Activated T-cell treated with anti-CD3 and anti-CD28 coated beads, Interleukin-2, amount 50 U/mL, for 72 hours (primary cell): ENCODE results near the gene HSPB9. TPM values are rescaled to one million over a fixed set of nuclear protein-coding genes. Genes with fewer than 3 reads are reported as not detected.

Experiments
- ATAC-seq, 2 donors: fragments of 150-1000 bp; cut with Tn5 transposase; replicated peaks in 1 of 2; 2 replicates each; pipeline ENCODE4 v1.10.0; 2021; ENCODE audit warnings: moderate library complexity in 2 of 2, mild to moderate bottlenecking in 1 of 2
- DNase-seq, 2 donors: peaks; one replicate each; pipeline ENCODE4 v3.0.0; 2021 to 2022; ENCODE audit warnings: mixed read lengths in 1 of 2
- H3K27ac Mint-ChIP-seq: one replicate; pipeline ENCODE4 v1.8.0; 2022; ENCODE audit warnings: mild to moderate bottlenecking, moderate library complexity, mixed read lengths
- H3K27me3 Mint-ChIP-seq: one replicate; pipeline ENCODE4 v1.8.0; 2022; ENCODE audit warnings: low read depth, mixed read lengths
- H3K36me3 Mint-ChIP-seq, 2 donors: one replicate each; pipeline ENCODE4 v1.8.0; 2022; ENCODE audit warnings: mixed read lengths in 2 of 2, mild to moderate bottlenecking in 1 of 2; ENCODE audit not compliant: insufficient read depth in 2 of 2
- H3K4me1 Mint-ChIP-seq: one replicate; pipeline ENCODE4 v1.8.0; 2022; ENCODE audit warnings: low read depth, mixed read lengths
- H3K4me3 Mint-ChIP-seq, 2 donors: one replicate each; pipeline ENCODE4 v1.8.0; 2022; ENCODE audit warnings: mild to moderate bottlenecking in 2 of 2, mixed read lengths in 2 of 2, moderate library complexity in 2 of 2
- H3K9me3 Mint-ChIP-seq, 2 donors: one replicate each; pipeline ENCODE4 v1.8.0; 2022; ENCODE audit warnings: mixed read lengths in 2 of 2
- total RNA-seq, 2 donors: library from RNA; stranded (reverse); gene quantifications; one replicate each; pipeline ENCODE4 v1.2.3, GENCODE V29; 2022

HSPB9 gene
- total RNA-seq, 2 donors from 2014 or later = 0.28 TPM; not detected in 1

DNA sequence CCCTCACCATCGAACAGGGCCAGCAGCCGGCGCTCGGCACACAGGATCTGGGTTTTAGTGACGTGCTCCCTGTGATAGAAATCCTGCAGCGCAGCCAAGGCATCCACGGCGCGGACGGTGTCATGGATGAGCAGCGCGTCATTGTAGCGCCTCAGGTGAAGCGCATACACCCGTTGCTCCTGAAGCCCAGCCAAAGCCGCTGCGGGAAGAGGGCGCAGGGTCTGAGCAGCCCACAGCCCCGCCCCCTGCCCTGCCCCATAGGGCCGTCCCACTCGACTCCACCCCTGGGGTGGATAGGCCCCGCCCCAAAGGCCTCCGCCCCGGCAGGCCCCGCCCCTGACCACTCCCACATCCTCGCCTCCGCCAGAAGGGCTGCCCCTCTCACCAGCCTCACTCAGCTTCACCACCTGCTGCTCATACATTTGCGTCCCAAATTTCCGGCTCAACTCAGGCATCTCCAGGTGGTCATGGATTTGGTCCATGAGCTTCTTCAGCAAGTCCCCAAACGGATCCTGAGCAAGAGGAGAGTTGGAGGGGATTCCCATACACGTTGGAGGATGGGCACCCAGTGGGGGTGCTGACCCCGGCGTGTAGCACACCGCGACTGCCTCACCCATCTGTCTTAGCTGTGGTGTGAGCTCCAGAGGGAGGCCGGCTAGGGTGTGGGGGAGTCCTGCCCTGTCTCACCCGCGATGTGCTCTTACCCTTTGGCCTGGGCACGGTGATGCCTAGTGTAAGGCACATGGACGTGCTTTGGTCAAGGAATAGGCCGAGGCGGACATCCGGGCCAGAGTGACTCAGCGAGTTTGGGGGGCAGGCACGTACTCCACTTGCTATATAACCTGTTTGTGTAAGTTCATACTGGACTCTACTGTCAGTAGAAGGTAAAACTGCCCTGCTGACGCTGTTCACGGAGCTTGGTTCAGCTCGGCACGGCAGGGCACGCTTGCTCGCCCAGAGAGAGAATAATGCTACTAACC is 14.7 kb upstream of the HSPB9 start:
- no peak overlapping the region for H3K27ac Mint-ChIP-seq
- H3K27me3 Mint-ChIP-seq = no peaks in the 10 kb centered on the region
- H3K36me3 Mint-ChIP-seq = no peaks in the 10 kb centered on the region
- ATAC-seq (peak; percentile 86 to 90), DNase-seq (peak; percentile 95 to 97)
- no peaks in the 10 kb centered on the region for H3K9me3 Mint-ChIP-seq
- H3K4me3 Mint-ChIP-seq = peak overlapping the region; percentile 45 to 74
- peaks cover 28% of the 10 kb centered on the region for H3K4me1 Mint-ChIP-seq

DNA sequence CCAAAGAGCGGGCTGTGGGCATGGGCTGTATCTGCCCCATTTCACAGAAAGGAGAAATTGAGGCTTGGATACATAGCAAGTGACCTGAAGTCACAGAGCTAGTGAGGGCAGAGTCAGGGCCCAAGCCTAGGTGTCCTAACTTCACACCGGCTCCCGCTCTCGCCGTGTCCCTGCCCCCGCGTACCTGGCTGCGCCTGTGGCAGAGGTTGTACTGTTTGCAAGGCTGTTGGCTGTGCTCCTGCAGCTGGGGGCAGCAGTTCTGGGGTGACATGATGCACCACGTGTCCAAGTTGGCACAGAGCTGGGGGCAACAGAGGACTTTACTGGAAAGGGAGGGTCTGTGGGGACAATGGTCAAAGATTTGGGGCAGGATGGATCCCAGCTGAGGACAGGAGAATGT is 13.5 kb upstream of the HSPB9 start:
- no peak for ATAC-seq

DNA sequence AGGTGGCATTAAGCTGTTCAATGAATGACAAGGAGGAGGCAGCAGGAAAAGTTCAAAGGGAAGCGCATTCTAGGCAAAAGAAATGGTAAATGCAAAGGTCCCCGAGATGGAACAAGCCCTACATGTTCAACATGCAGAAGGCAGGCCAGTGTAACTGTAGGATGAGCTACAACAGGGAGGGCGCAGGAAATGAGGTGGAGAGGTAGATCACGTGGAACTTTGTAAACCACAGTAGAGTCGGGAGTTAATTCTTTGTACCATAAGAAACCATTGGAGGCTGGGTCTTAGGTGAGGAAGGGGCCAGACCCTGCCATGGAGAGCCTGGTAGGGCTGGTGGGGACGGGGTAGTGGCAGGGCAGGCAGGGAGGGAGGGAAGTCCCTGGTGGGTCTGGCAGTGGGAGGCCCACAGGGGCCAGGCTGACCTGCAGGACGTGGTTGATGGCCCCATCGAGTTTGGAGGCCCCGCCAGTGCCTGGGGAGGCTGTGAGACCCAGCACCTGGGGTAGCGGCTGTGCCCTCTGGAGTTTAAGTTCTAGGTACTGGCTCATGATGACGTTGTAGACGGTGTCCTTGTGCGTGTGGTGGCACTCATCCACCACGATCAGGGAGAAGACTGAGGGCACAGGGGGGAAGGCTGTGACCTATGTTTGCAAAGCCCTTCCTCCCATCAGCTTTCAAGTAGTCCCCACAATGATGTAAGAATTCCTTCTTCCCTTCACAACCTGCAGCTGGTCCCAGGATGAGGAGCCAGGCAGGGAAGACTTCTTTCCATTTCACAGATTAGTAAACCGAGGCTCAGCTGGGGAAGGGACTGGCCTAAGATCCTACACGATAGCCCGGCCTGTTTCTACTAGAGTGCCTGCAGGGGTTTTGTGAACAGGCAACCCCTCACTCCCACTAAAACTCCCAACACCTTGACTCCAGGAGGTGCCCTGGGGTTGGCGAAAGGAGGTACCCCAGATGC is 12.0 kb upstream of the HSPB9 start:
- ATAC-seq (no peak), DNase-seq (no peak)
- no peaks in the 10 kb centered on the region for H3K36me3 Mint-ChIP-seq
- H3K4me3 Mint-ChIP-seq = peak overlapping the region; percentile 15 to 36
- H3K27ac Mint-ChIP-seq = peak overlapping the region; percentile 4
- H3K27me3 Mint-ChIP-seq = no peaks in the 10 kb centered on the region
- no peaks in the 10 kb centered on the region for H3K9me3 Mint-ChIP-seq
- peaks cover 28% of the 10 kb centered on the region for H3K4me1 Mint-ChIP-seq

More for the DNA sequence above, 13.5 kb upstream of the HSPB9 start:
- no peak for DNase-seq
- Mint-ChIP-seq H3K27ac (no peak overlapping the region), H3K27me3 (no peaks in the 10 kb centered on the region), H3K36me3 (no peaks in the 10 kb centered on the region), H3K4me1 (peaks cover 28% of the 10 kb centered on the region), H3K4me3 (no peak overlapping the region), H3K9me3 (no peaks in the 10 kb centered on the region)

DNA sequence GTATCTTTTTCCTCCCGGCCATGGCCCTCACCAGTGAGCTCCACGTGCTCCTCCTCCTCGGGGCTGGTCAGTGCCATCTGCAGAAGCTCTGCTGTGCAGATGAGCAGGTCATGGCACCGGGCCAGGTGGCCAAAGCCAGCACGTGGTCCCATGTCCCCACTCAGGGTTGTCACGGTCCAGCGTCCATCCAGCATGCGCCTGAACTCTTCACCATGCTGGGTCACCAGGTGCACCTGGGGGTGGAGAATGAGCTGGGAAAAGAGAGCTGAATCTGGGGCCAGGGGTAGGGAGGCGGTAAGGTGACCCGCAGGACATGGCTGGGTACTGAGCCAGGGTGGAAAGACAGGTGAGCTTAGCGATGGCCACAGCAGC is 11.4 kb upstream of the HSPB9 start:
- Mint-ChIP-seq H3K27me3 (no peaks in the 10 kb centered on the region), H3K4me3 (peak overlapping the region in 1 of 2 donors; percentile 96), H3K9me3 (no peaks in the 10 kb centered on the region), H3K4me1 (peaks cover 28% of the 10 kb centered on the region), H3K36me3 (no peaks in the 10 kb centered on the region), H3K27ac (no peak overlapping the region)
- ATAC-seq = no peak
- no peak for DNase-seq

DNA sequence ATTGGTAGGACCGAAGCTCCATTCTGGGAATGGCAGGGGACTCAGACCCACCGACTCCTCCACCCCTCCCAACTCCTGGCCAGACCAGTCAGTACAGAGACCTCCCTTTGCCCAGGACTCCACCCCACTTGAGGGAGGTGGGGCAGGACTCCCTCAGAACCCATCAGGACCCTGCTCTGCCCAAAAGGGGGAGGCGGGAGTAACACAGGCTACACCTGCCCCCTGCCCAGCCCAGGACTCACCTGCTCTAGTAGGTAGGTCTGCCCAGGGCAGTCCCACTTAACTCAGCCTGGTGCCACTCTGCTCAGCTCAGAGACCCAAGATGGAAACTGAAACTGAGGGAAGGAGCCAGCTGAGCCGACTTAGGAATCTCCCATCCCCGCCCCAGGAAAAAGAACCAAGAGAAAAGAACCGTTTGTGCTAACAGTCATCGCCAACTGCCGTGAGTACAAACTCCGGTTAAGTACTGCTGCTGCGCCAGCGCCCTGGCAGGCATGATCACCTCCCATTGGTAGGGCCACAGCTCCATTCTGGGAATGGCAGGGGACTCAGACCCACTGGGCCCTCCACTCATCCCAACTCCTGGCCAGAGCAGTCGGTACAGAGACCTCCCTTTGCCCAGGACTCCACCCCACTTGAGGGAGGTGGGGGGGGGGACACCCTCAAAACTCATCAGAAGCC is 10.6 kb upstream of the HSPB9 start:
- peaks cover 0 to 3% of the 10 kb centered on the region in 2 donors for H3K36me3 Mint-ChIP-seq
- H3K4me1 Mint-ChIP-seq = peaks cover 33% of the 10 kb centered on the region
- peak; percentile 6 to 12 for ATAC-seq

DNA sequence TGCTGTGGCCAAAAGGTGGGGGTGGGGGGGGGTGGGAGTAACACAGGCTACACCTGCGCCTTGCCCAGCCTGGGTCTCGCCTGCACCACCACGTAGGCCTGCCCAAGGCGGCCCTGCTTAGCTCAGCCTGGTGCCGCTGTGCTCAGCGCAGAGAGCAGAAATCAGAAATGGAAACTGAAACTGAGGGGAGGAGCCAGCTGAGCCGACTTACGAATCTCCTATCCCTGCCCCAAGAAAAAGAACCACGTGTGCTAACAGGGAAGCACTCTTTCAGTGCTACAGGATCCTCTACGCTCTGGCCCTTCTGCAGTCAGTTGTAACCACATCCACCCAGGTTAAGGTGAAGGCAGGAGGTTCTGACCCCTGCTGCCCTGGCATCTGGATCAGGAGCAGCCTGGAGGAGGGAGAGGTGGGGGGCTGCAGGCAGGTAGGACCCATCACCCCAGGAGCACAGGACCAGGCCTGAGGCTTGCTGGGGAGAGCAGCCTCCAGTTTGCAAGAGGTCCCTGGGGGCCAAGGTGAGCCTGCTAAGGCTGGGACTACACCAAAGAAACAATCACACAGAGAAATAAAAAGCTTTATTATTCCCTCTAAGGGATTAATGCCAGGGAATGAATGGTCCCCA is 9.9 kb upstream of the HSPB9 start, which contains the start of gene DHX58:
DHX58 (minus strand) TSS at position 163 of the 625 bp plus-strand sequence. CDS start 822 bp downstream, outside the sequence.
- H3K9me3 Mint-ChIP-seq = no peaks in the 10 kb centered on the region
- DNase-seq = peak; percentile 83 to 88
- ATAC-seq = peak; percentile 84 to 85
- H3K36me3 Mint-ChIP-seq = peaks cover 0 to 5% of the 10 kb centered on the region in 2 donors
- peaks cover 36% of the 10 kb centered on the region for H3K4me1 Mint-ChIP-seq
- H3K27me3 Mint-ChIP-seq = no peaks in the 10 kb centered on the region
- peak within 1 kb of the TSS; percentile 85 to 96 for H3K4me3 Mint-ChIP-seq
- peak within 1 kb of the TSS; percentile 97 for H3K27ac Mint-ChIP-seq

More for the DNA sequence above, 10.6 kb upstream of the HSPB9 start:
- Mint-ChIP-seq H3K27ac (peak overlapping the region; percentile 97), H3K27me3 (no peaks in the 10 kb centered on the region), H3K4me3 (peak overlapping the region; percentile 85 to 96), H3K9me3 (no peaks in the 10 kb centered on the region)
- DNase-seq = peak in 1 of 2 donors; percentile 39

DNA sequence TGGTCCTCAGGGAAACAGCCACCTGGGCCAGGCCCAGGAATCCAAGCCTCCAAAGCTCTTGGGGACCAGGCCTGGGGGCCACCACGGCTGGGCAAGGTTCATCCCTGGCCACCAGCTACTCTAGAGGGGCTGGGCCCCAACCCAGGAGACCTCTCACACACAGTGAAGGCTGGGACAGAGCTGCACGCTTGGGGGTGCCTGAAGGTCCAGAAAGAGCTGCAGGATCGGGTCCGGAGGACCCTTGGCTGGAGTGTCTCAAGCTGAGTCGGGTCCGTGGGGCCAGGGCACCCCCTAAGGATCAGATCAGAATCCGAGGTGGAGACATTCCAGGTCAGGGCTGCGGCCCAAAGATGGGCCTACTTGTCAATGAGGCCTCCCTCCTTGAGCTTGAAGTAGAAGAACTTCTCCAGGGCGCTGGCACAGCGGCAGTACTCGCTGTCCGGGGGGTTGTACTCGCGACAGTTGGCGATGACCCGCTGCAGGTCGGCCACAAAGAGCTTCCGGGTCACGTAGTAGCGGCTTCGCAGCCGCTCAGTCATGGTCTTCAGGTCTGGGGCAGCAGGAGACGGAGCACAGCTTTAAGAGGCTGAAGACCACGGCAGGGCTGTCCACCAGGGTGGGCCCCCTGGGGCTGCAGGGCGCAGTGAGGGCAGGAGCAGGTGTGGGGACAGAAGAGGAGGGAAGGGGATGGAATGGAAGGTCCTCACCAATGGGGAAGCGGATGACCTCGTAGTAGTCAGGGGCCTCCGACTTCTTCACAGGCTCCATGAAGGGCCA is 9.1 kb upstream of the HSPB9 start:
- ATAC-seq = no peak
- Mint-ChIP-seq H3K27ac (no peak overlapping the region), H3K36me3 (peaks cover 0 to 6% of the 10 kb centered on the region in 2 donors), H3K27me3 (no peaks in the 10 kb centered on the region), H3K9me3 (no peaks in the 10 kb centered on the region), H3K4me3 (no peak overlapping the region), H3K4me1 (peaks cover 33% of the 10 kb centered on the region)
- DNase-seq = no peak

DNA sequence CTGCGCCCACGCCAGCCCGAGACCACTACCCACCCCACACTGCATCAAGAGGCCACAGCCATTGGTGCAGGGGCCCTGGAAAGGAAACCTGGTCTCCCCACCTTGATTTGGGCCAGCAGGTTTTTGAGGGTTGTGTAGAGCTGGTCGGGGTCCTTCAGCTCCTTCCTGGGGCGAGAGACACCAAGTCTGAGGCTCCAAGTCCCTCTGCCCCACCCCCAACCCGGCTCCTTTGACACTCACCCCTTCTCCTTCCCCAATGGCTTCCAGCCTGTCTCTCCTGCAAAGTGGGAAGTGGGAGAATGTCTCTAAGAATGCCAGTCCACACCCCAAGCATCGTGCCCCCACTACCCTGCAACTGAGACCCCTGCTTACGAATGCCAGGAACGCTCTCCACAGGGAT is 8.5 kb upstream of the HSPB9 start:
- H3K9me3 Mint-ChIP-seq = no peaks in the 10 kb centered on the region
- ATAC-seq (no peak), DNase-seq (no peak)
- peaks cover 0 to 6% of the 10 kb centered on the region in 2 donors for H3K36me3 Mint-ChIP-seq
- H3K4me3 Mint-ChIP-seq = no peak overlapping the region
- H3K27ac Mint-ChIP-seq = no peak overlapping the region
- peaks cover 40% of the 10 kb centered on the region for H3K4me1 Mint-ChIP-seq
- no peaks in the 10 kb centered on the region for H3K27me3 Mint-ChIP-seq

DNA sequence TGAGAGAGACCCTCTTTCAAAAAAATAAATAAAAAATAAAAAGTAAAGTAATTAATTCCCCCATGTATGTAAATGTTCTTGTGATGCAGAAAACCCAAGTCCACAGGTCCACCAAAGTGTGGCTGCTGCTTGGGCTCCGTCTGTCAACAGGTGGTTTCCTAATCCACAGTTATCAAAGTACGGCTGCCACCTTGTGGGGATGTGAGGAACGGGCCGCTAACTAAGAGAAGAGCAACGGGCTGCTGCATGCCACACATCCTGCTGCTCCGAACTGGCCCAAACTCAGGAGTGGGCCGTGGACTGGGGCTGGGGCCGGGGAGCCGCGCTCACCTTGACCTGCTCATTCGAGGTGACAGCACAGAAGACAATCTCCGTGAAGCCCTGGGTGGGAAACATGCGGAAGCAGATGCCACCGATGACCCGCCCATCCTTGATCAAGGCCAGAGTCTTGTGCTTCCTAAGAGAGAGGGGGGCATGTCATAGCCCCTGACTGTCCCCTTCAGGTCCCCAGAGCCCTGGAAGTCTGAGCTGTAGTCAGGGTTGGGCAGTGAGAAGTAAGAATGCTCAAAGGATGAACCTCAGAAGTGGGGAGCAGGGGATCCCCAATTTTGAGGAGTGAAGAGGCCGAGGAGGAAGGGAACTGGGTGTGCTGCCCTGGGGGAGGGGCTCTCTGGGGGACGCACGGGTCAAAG is 5.8 kb upstream of the HSPB9 start:
- H3K4me1 Mint-ChIP-seq = peaks cover 48% of the 10 kb centered on the region
- ATAC-seq = peak; percentile 22 to 31
- peaks cover 0 to 6% of the 10 kb centered on the region in 2 donors for H3K36me3 Mint-ChIP-seq
- no peaks in the 10 kb centered on the region for H3K27me3 Mint-ChIP-seq
- H3K9me3 Mint-ChIP-seq = no peaks in the 10 kb centered on the region
- DNase-seq = peak; percentile 83 to 85
- no peak overlapping the region for H3K4me3 Mint-ChIP-seq
- H3K27ac Mint-ChIP-seq = no peak overlapping the region

DNA sequence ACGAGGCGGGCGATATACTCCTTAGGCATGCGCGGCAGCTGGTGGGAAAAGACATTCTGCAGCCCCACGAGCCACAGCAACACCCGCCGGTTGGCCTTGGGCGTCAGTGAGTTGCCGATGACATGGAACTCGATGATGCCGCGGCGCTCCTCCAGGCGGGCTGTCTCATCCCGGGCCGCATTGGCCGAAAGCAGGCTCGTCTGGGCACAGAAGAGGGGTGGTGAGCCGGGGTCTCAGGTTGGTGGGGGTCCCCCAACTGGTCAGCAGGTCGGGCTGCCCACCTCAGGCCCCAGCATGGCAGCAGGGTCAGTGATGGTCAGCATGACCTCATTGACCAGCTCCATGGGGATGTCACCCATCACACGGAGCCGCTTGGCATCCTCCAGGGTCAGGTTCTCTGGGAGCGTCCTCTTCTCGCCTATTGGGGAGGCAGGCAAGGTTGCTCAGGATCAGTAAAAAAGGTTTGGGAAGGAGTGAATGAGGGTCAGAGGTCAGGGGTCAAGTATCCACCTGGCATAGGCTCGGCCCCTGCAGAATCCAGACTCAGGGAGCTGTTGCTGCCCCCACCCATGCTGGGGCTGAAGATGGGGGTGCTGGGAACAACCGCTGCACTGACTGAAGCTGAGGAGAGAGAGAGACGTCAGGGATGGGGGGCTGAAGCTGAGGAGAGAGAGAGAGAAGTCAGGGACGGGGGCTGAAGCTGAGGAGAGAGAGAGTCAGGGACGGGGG is 5.0 kb upstream of the HSPB9 start:
- Mint-ChIP-seq H3K9me3 (no peaks in the 10 kb centered on the region), H3K4me3 (no peak overlapping the region), H3K27ac (no peak overlapping the region), H3K36me3 (peaks cover 0 to 6% of the 10 kb centered on the region in 2 donors), H3K27me3 (no peaks in the 10 kb centered on the region), H3K4me1 (peaks cover 43% of the 10 kb centered on the region)
- no peak for ATAC-seq
- DNase-seq = no peak

DNA sequence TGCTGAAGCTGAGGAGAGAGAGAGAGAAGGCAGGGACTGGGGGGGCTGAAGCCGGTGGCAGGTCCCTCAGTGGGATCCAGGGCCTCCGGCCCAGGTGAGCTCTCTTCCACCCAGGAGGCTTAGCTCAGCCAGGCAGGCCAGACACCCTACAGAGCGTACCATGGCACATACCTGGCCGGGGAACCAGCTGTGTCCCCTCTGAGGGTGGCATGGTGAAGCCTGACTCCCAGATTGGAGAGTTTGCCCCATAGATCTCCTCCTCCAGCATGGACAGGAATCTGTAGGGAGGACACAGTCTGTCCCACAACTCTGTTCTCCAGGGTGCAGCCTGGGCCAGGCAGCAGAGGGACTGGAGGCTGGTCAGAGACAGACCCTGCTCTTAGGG is 4.5 kb upstream of the HSPB9 start:
- H3K27me3 Mint-ChIP-seq = no peaks in the 10 kb centered on the region
- DNase-seq = no peak
- H3K4me3 Mint-ChIP-seq = no peak overlapping the region
- no peaks in the 10 kb centered on the region for H3K9me3 Mint-ChIP-seq
- ATAC-seq = no peak
- peaks cover 0 to 6% of the 10 kb centered on the region in 2 donors for H3K36me3 Mint-ChIP-seq
- H3K27ac Mint-ChIP-seq = no peak overlapping the region
- peaks cover 39% of the 10 kb centered on the region for H3K4me1 Mint-ChIP-seq
